HG03135 (cell line): Measurements from ENCODE around the gene AKT1S1.

Source experiments
- ATAC-seq: cut with Tn5 transposase; IDR thresholded peaks from one replicate; pipeline ENCODE4 v1.9.1; 2021; ENCODE audit warnings: mild to moderate bottlenecking, moderate library complexity; ENCODE audit not compliant: unreplicated experiment

The AKT1S1 gene

GRCh38 chr19:49908480-49909420, 31.6 kb upstream of the AKT1S1 start:
- no peak for ATAC-seq

DNA sequence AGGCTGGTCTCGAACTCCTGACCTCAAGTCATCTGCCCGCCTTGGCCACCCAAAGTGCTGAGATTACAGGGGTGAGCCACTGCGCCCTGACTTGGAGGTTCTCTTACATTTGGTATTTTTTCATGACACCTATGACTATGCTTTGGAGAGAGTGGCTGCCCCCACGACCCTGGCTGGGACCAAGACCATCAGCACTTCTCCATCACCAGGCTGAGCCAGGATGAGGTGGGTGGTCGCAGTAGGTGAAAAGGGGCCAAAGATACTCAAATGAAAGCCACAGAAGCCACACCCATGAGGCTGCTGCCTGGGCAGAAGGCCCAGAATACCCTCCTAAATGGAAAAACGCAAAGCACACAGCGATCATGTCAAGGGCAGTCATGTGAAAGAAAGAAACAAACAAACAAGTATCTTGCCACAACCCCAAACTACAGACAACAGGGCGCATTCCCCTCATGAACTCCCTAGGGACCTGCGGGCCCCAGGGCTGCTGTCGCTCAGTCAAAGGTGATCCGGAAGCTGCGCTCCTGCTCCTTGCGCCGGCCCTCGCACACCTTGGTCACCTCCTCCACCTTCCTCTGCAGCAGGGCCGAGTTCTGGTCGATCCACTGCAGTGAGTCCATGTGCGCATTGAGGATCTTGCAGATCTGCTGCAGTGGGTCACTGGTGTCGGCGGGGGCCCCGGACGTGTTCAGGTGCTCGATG, 30.7 kb upstream of the AKT1S1 start:
- ATAC-seq: no peak

GRCh38 chr19:49906879-49907564, 29.9 kb upstream of the AKT1S1 start:
- no peak for ATAC-seq

GRCh38 chr19:49904136-49904535, 27.0 kb upstream of the AKT1S1 start:
- ATAC-seq: no peak

GRCh38 chr19:49896863-49897621, 19.9 kb upstream of the AKT1S1 start, which contains the start of gene IL4I1:
IL4I1 (minus strand) TSS chr19:49896887; CDS start chr19:49896160, 727 bp downstream.
- peak; percentile 51 for ATAC-seq

- no peak for ATAC-seq
Measured at GRCh38 chr19:49895566-49896297, 18.6 kb upstream of the AKT1S1 start.

- no peak for ATAC-seq
Measured at GRCh38 chr19:49894879-49895565, 17.9 kb upstream of the AKT1S1 start.

DNA sequence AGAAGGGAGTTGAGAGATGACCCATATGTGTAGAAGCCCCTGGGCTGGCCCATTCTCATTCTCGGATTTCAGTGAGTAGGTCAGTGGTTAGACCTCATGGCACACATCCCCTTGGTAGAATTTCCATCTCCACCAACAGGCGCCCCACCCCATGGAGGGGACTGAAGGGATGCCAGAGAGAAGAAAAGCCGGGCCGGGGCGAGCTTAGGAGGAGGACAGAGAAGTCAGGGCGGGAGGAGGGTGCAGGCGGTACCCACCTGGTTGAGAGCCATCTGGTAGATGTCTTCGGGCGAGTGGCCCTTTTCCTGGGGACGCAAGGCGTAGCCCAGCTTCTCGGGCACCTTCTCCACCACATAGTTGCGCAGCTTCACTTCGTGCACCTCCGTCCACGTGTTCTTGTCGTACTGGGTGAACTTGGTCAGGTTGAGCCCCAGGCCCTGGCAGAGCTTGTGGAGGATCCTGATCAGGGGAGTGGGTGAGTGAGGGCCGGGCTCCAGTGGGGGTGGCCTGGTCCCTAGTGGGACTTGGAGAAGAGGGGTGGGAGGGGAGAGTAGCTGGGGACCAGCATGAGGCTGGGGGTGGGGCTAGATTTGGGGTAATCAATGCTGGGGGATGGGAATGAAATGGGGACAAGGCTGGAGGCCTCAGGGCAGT, 17.0 kb upstream of the AKT1S1 start:
- ATAC-seq: no peak

DNA sequence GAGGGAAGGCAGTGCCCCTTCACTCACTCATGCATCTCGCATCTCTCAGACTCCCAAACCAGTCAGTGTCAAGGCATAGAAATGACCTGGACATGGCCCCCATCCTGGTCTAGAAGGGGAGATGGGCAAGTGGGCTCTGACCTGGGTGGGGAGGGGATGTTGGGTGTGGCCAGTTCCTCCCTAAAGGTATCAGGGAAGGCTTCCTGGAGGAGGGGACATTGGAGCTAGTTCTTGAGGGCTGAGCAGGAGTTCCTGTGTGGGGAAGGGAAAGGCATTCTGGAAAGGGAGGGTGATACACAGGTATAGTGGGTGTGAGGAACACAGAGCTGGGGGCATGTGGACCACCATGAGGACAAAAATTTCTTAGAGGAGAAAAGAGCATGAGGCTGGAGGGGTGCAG, 15.6 kb upstream of the AKT1S1 start:
- ATAC-seq: no peak

DNA sequence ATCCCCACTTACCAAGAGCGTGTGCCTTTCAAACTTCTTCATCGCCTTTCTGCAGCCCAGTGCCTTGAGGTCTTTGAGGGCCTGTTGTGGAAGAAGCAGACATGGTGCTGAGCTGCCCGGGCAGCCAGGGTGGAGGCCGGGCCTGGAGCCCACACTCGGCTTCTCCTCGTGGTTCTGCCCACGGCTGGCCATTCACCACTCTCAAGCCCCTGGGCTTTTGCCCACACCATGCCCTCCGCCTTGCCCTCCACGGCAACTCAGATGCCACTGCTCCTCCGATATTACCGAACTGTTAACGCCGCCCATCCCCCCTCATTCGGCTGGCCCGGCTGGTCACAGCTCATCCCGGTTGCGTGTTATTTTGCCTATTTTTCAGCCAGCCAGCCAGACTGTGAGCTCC, 14.2 kb upstream of the AKT1S1 start:
- no peak for ATAC-seq

DNA sequence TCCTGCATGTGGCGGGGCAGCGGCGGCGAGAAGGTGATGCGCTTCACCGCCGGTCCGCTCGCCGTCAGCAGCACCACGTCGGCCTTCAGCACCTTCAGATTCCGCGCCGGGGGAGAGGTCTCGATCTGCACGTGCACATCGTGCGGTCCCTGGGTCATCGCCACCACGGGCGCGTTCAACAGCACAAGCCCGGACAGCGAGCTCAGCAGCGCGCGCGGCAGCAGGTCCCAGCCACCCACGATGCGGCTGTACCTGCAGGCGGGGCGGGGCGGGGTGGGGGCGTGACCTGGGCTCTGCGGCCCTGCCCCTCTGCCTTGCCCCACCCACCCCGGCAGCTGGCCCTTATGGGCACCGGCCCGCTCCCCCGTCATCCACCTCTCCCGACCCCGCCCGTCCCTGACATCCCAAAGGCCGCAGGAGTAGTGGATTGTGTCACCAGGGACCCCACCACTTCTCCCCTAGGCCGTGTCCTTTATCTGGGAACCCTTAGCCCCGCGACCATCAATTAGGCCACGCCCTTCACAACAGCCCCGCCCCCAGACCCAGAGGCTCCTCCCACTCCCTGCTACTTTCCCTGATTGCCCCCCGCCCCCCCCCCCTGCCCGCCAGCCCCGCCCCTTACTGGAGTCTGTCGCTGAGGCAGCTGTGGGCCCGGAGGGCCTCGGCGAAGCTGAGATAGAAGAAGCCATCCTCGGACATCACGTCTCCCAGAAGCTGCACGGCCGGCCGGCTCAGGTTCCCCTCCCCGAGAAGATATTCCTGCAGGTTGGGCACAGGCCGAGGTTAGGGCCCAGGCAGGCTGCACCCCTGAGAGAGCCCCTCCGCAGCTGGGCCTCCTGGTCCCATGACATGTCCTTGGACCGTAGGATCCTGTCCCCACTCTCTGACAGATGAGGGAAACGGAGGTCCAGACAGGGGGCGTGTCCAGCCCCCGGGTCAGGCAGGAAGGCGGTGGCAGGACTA, 13.5 kb upstream of the AKT1S1 start:
- ATAC-seq: no peak

- no peak for ATAC-seq
Measured at GRCh38 chr19:49889687-49890348, 12.7 kb upstream of the AKT1S1 start.

GRCh38 chr19:49889038-49889686, 12.0 kb upstream of the AKT1S1 start:
- no peak for ATAC-seq

GRCh38 chr19:49888510-49888824, 11.3 kb upstream of the AKT1S1 start:
- no peak for ATAC-seq

- no peak for ATAC-seq
Measured at GRCh38 chr19:49887665-49888509, 10.7 kb upstream of the AKT1S1 start.
